GM10847 (cell line): ENCODE measurements around the gene SMARCB1.

Source experiments
- POLR2A ChIP-seq: IDR thresholded peaks from 2 replicates; pipeline ENCODE4 v1.6.1; 2011; ENCODE audit not compliant: insufficient read length; ENCODE audit errors: extremely low read depth

The SMARCB1 gene

DNA sequence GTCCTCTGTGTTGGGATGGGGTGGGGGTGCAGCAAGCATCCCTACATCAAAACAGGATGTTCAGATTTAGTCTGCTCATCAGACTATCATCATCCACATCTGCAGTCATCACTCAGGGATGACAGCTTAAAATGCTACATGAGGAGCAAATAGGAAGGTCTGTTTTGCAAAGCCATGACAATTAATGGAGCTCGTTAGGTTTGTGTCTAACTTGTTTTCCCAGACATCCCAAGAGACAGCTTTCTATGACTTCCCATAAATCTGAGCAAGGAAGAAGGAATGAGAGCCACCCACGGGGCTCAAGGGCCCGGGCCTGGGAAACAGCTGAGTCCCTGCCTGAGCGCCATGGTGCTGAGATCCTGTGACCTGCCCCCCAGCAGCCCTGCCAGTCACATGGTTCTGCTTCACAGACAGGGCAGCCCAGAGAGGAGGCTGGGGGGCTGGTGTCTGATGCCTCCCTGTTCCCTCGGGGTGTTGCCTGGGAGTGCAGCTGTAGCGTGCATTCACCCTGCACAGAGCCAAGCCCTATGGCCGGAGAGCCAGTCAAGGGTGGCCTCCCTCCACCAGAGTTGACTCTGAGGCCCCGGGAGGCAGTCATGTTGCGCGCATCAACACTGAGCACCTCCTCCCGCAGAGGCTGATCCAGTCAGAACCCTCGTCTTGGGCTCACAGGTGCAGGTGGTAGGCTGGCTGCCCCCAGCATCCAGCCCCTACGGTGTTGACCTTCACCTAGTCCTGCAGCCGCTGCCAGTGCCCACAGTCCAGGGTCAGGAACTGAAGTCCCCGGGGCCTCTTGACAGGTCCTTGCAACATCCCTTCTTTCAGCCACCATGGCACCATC, 40.0 kb downstream of the SMARCB1 start:
- TF ChIP-seq POLR2A, result no peak

DNA sequence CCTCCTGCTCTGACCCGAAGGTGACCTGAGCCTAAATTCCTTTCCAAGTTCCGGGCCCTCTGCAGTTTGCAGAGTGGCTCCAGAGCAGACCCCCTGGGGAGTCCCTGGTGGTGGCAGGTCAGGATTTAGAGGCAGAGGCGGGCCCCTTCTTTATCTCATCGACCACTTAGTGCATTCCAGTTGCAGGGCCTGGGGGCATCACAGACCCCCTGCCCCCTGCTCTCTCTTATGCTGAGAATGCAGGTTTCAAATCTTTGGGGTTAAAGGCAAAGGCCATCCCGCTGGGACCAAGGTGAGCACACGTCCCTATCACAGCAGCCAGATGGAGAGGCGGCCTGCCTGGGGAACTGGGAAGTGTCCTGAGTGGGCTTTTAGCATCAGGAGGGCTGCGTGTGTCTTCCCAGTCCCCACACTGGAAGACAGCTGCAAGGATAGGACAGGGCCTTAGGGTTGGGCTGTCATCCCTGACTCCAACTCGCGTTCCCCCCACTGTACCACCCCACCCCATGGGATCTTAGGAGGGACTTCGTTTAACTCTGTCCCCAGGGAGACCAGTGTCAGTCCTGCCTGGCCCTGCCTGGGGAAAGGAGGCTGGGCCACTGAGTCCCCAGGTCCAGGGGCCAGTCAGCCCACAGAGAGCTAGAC, 40.7 kb downstream of the SMARCB1 start:
- no peak for TF ChIP-seq POLR2A

- TF ChIP-seq POLR2A, result no peak
Observed at GRCh38 chr22:23828800-23829680, 42.3 kb downstream of the SMARCB1 start.

DNA sequence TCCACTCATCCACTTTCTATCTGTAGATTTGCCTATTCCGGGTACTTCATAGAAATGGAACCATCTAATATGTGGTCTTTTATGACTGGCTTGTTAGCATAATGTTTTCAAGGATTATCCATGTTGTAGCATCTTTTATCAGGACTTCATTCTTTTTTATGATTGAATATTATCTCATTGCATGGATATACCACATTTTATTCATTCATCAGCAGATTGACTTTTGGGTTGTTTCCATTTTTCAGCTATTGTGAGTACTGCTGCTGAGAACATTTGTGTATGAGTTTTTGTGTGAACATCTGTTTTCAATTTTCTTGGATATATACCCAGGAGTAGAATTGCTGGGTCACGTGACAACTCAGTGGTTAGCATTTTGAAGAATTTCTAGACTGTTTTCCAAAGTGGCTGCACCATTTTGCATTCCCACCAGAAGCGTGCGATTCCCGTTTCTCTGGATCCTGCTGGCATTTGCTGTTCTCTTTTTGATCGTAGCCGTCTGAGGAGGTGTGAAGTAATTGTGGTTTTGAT, 43.1 kb downstream of the SMARCB1 start:
- no peak for TF ChIP-seq POLR2A

GRCh38 chr22:23831261-23831660, 44.5 kb downstream of the SMARCB1 start:
- TF ChIP-seq POLR2A, result no peak

DNA sequence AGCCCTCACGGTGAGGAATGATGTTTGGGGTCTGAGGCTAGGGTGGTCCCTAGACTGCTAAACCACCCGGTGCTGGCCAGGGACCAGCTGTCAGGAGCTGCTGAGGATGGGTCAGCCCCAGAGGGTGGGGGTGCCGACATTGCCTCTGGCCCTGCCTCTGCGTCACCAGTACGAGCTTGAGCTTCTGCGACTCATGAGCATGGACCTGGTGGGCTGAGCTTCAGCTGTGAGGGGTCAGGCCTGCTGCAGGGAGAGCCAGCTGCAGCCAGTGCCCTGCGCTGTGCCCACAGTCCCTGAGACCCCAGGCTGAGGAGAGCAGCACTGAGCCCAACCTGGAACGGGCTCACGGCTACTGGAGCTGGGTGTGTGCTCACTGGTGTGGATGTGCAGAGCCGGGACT, 45.0 kb downstream of the SMARCB1 start:
- no peak for TF ChIP-seq POLR2A

- TF ChIP-seq POLR2A, result no peak
Observed at GRCh38 chr22:23832226-23833016, 45.7 kb downstream of the SMARCB1 start.

DNA sequence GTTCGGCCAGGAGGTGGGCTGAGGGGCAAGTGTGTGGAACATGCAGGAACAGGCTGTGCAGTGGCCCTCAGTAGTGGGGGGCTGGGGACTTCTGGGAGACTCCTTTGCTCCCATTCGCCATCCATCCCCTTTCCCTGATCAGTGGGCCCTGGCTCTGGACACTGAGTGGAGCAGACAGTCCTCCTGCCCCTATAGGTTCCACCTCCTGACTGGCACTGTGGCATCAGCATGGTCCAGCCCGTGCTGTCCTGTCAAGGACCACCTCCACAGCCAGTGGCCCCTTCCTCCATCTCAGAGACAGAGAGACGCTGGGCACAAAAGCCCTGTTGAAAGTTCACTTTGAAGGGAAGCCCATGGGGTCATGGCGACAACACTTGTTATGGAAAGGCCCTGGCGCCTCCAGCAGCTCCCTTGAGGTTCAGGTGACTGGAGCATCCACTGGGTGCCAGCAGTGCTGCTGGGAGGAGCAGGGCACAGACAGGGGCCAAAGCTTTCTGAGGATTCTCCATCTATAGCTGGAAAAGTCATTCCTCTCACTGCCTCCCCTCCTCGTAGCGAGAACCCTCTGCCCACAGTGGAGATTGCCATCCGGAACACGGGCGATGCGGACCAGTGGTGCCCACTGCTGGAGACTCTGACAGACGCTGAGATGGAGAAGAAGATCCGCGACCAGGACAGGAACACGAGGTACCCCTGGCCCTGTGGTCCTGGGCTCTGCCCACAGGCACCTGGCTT, 46.4 kb downstream of the SMARCB1 start:
- no peak for TF ChIP-seq POLR2A

- no peak for TF ChIP-seq POLR2A
Observed at GRCh38 chr22:23833911-23834317, 47.1 kb downstream of the SMARCB1 start.

DNA sequence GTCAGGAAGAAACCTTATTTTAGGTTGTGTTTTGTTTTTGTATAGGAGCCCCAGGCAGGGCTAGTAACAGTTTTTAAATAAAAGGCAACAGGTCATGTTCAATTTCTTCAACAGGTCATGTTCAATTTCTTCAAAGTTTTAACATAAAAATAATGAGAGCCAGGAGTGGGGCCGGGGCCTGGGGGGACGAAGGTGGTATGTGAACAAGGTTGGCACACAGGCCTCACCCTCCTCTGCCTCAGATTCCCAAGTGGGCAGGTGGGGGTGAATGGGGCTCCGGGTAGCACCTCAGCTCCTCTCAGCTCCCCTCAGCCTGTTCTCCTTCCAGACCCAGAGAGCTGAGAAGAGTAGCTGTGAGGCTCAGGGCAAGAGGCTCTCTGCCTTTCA, 47.6 kb downstream of the SMARCB1 start:
- no peak for TF ChIP-seq POLR2A

DNA sequence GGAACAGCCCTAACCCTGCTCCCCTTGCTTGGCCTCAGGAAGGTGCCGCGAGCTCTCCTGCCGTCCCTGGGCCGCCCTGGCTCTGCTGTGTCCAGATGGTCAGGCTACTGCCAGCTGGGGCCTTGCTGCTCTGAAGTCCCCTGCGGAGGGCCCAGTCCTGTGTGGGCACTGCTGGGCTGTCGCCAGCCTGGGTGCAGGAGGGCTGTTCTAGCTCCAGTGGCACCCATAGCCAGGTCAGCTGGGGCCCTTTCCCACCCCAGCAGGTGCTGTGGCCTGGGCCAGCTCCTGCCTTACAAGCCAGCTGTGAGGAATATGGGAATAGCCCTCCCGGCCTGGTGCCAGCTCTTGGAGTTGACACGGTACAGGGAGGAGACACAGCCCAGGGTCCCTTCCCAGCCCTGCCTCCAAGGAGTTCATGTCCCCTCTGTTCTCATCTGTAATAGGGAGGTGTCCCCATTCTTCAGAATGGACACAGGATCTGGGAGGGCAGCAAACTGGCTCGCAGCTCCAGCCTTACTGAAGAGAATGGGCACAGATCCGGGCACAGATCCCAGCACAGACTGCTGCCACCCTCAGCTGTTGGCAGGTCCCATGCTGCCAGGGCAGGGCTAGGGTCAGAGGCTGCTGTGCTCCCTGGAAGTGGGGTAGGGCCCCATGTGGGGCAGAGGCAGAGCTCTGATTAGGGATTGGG, 48.2 kb downstream of the SMARCB1 start:
- TF ChIP-seq POLR2A, result no peak

- no peak for TF ChIP-seq POLR2A
Observed at GRCh38 chr22:23835484-23836144, 48.8 kb downstream of the SMARCB1 start.

GRCh38 chr22:23836281-23836680, 49.5 kb downstream of the SMARCB1 start:
- no peak for TF ChIP-seq POLR2A
